Measurements from ENCODE around the gene CAGE1. TPM values are rescaled to one million over a fixed set of nuclear protein-coding genes. Genes with fewer than 3 reads are reported as not detected.
"Not testable (repeated sequence)": the region's sequence is repeated elsewhere in the genome, so short reads cannot be mapped to it uniquely, and the experiment has no call there.

CAGE1 gene
- total RNA-seq, 1 donor from 2014 or later: not detected

DNA sequence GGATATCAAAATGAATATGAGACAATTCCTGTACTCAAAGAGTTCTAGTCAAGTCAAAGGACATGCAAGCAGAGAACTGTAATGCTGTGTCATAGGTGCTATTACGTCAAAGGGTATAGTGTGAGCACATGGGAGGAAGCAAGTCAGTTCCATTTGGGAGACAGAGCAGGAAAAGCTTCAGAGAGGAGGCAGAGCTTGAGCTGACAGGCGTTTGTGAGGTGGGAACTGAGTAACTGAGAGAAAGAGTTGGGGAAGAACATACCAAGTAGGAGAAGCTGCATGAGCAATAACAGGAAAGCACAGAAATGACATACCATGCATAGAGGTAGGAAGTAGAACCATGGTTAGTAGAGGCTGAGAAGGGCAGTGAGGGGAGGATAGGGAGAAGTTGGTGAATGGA is 61.3 kb downstream of the CAGE1 start:
- Mint-ChIP-seq H3K9me3 (ENCODE audit: unreplicated experiment) (peaks cover 3% of the 10 kb centered on the region), H3K36me3 (ENCODE audit: unreplicated experiment) (no peaks in the 10 kb centered on the region), H3K4me1 (ENCODE audit: low read depth, unreplicated experiment) (peaks cover 5% of the 10 kb centered on the region), H3K4me3 (ENCODE audit: unreplicated experiment) (no peak overlapping the region), H3K27me3 (ENCODE audit: unreplicated experiment) (no peaks in the 10 kb centered on the region), H3K27ac (ENCODE audit: unreplicated experiment) (no peak overlapping the region)
- TF ChIP-seq, protein P1, sequence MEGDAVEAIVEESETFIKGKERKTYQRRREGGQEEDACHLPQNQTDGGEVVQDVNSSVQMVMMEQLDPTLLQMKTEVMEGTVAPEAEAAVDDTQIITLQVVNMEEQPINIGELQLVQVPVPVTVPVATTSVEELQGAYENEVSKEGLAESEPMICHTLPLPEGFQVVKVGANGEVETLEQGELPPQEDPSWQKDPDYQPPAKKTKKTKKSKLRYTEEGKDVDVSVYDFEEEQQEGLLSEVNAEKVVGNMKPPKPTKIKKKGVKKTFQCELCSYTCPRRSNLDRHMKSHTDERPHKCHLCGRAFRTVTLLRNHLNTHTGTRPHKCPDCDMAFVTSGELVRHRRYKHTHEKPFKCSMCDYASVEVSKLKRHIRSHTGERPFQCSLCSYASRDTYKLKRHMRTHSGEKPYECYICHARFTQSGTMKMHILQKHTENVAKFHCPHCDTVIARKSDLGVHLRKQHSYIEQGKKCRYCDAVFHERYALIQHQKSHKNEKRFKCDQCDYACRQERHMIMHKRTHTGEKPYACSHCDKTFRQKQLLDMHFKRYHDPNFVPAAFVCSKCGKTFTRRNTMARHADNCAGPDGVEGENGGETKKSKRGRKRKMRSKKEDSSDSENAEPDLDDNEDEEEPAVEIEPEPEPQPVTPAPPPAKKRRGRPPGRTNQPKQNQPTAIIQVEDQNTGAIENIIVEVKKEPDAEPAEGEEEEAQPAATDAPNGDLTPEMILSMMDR (IDR thresholded peaks at IDR 0.05; ENCODE audit: partially characterized antibody, unreplicated experiment): no peak
- no peak for DNase-seq

DNA sequence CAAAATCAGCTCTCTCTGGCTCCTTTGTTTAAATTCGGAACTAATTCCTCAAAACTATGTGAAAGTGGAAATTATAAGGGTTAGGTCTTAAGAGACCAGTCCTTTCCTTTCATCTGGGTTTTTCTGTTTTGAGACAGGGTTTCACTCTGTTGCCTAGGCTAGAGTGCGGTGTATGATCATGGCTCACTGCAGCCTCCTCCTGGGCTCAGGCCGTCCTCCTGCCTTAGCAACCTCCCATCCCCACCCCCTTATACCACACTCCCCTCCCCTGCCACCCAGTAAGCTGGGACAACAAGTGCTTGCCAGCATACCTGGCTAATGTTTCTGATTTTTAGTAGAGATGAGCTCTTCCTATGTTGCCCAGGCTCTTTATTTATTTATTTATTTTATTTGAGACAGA is 63.8 kb downstream of the CAGE1 start:
- Mint-ChIP-seq H3K36me3 (ENCODE audit: unreplicated experiment) (no peaks in the 10 kb centered on the region), H3K4me1 (ENCODE audit: low read depth, unreplicated experiment) (no peaks in the 10 kb centered on the region), H3K27me3 (ENCODE audit: unreplicated experiment) (no peaks in the 10 kb centered on the region), H3K27ac (ENCODE audit: unreplicated experiment) (no peak overlapping the region), H3K4me3 (ENCODE audit: unreplicated experiment) (no peak overlapping the region), H3K9me3 (ENCODE audit: unreplicated experiment) (no peaks in the 10 kb centered on the region)
- TF ChIP-seq, protein P1 (IDR thresholded peaks at IDR 0.05; ENCODE audit: partially characterized antibody, unreplicated experiment): no peak
- no peak for DNase-seq

DNA sequence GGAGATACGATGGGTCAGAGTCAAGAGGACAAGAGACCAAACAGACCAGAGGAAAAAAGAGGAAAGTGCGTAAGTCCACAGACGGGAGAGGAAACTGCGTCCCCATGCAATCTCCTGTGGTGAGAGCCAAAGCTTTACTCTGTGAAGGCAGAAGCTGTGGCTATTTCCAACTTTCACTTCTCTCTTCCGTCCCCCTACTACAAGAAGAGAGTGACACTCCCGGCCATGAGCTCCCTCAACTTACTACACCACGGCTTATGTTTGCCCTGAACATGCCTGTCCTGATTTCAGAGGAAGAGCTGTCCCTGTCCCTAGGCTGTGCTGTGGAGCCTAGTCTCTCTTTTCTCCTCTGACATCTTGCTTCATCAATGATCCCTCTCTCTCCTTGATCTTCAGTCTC is 65.0 kb downstream of the CAGE1 start:
- no peak for DNase-seq
- TF ChIP-seq, protein P1 (IDR thresholded peaks at IDR 0.05; ENCODE audit: partially characterized antibody, unreplicated experiment): no peak
- no peaks in the 10 kb centered on the region for H3K9me3 Mint-ChIP-seq (ENCODE audit: unreplicated experiment)
- no peak overlapping the region for H3K4me3 Mint-ChIP-seq (ENCODE audit: unreplicated experiment)
- no peak overlapping the region for H3K27ac Mint-ChIP-seq (ENCODE audit: unreplicated experiment)
- H3K4me1 Mint-ChIP-seq (ENCODE audit: low read depth, unreplicated experiment): no peaks in the 10 kb centered on the region
- no peaks in the 10 kb centered on the region for H3K36me3 Mint-ChIP-seq (ENCODE audit: unreplicated experiment)
- H3K27me3 Mint-ChIP-seq (ENCODE audit: unreplicated experiment): no peaks in the 10 kb centered on the region

GRCh38 chr6:7323074-7323473 is 66.5 kb downstream of the CAGE1 start:
- H3K4me1 Mint-ChIP-seq (ENCODE audit: low read depth, unreplicated experiment): no peaks in the 10 kb centered on the region
- DNase-seq: no peak
- no peaks in the 10 kb centered on the region for H3K27me3 Mint-ChIP-seq (ENCODE audit: unreplicated experiment)
- no peak overlapping the region for H3K27ac Mint-ChIP-seq (ENCODE audit: unreplicated experiment)
- TF ChIP-seq, protein P1 (IDR thresholded peaks at IDR 0.05; ENCODE audit: partially characterized antibody, unreplicated experiment): no peak
- H3K4me3 Mint-ChIP-seq (ENCODE audit: unreplicated experiment): no peak overlapping the region
- H3K9me3 Mint-ChIP-seq (ENCODE audit: unreplicated experiment): no peaks in the 10 kb centered on the region
- no peaks in the 10 kb centered on the region for H3K36me3 Mint-ChIP-seq (ENCODE audit: unreplicated experiment)

- DNase-seq; H3K4me1 Mint-ChIP-seq (ENCODE audit: low read depth, unreplicated experiment); H3K9me3 Mint-ChIP-seq (ENCODE audit: unreplicated experiment); H3K27me3 Mint-ChIP-seq (ENCODE audit: unreplicated experiment); H3K4me3 Mint-ChIP-seq (ENCODE audit: unreplicated experiment); H3K27ac Mint-ChIP-seq (ENCODE audit: unreplicated experiment); H3K36me3 Mint-ChIP-seq (ENCODE audit: unreplicated experiment): not testable (repeated sequence)
Measured at GRCh38 chr6:7321866-7322265, 67.7 kb downstream of the CAGE1 start.

DNA sequence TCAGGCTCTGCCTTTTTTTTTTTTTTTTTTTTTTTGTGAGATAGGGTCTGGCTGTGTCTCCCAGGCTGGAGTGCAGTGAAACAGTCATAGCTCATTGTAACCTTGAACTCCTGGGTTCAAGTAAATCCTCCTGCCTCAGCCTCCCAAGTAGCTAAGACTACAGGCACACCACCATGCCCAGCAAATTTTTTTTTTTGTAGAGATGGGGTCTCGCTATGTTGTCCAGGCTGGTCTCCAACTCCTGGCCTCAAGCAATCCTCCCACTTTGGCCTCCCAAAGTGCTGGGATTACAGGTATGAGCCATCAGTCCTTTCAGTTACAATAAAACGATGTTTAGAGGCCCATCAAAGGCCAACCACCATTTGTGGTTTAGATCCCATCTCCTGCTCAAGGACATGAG is 70.1 kb downstream of the CAGE1 start:
- H3K4me1 Mint-ChIP-seq (ENCODE audit: low read depth, unreplicated experiment); H3K4me3 Mint-ChIP-seq (ENCODE audit: unreplicated experiment); H3K36me3 Mint-ChIP-seq (ENCODE audit: unreplicated experiment); DNase-seq; H3K9me3 Mint-ChIP-seq (ENCODE audit: unreplicated experiment); H3K27me3 Mint-ChIP-seq (ENCODE audit: unreplicated experiment); H3K27ac Mint-ChIP-seq (ENCODE audit: unreplicated experiment): not testable (repeated sequence)
